ENCODE data around the gene KLHL18. TPM values are rescaled to one million over a fixed set of nuclear protein-coding genes. Genes with fewer than 3 reads are reported as not detected.
A peak's percentile ranks its signal among the peaks of the same experiment; 100 is the strongest.

Gene KLHL18
- polyA plus RNA-seq, 1 donor (not counting 4 experiments of a cell fraction or from before 2014, with no cell fraction given) = 33.4 TPM

DNA sequence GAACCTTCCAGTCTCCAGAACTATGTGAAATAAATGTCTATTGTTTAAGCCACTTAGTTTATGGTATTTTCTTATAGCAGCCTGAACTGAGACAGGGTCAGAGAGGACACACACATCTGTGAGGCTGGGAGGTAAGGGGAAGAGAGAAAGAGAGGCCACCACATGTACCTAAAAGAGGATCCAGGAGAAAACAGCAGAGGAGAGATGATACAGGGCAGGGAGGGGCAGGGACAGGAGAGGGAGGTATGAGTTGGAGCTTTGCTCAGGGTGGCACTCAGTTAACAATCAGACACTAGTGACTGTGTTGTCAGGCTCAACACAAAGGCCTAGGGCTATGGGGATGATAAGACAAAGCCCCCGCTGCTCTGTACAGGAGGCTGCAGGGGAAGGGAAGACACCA is 17.7 kb upstream of the KLHL18 start:
- DNase-seq (ENCODE audit: low read depth, low spot score) (no peak), FAIRE-seq (no peak)
- Histone ChIP-seq H2AFZ (ENCODE audit: control insufficient read depth, low read length) (no peak overlapping the region), H3K9me1 (ENCODE audit: control insufficient read depth, extremely low read depth, insufficient read depth, low read length) (no peaks in the 10 kb centered on the region), H3K9ac (ENCODE audit: control insufficient read depth, extremely low read depth, insufficient read depth, low read length) (no peak overlapping the region), H3K4me1 (ENCODE audit: control insufficient read depth, extremely low read depth, insufficient read depth, low read length) (peaks cover 20% of the 10 kb centered on the region), H3K27ac (ENCODE audit: control insufficient read depth, insufficient read depth, low read length) (no peak overlapping the region), H4K20me1 (ENCODE audit: control insufficient read depth, extremely low read depth, insufficient read depth, low read length) (no peaks in the 10 kb centered on the region), H3K4me3 (ENCODE audit: control insufficient read depth in 2 of 3, extremely low read depth in 1 of 3, insufficient read depth in 2 of 3, low read depth in 1 of 3, low read length in 3 of 3) (no peak overlapping the region), H3K79me2 (ENCODE audit: control insufficient read depth, insufficient read depth, low read length) (no peaks in the 10 kb centered on the region), H3K4me2 (ENCODE audit: control insufficient read depth, extremely low read depth, insufficient read depth, low read depth, low read length) (no peak overlapping the region), H3K27me3 (ENCODE audit: control insufficient read depth, extremely low read depth, insufficient read depth, low read length) (no peaks in the 10 kb centered on the region), H3K9me3 (ENCODE audit: control insufficient read depth, low read depth, low read length) (no peaks in the 10 kb centered on the region), H3K36me3 (ENCODE audit: control insufficient read depth in 2 of 2, extremely low read depth in 1 of 2, insufficient read depth in 2 of 2, low read length in 2 of 2) (no peaks in the 10 kb centered on the region)
- TF ChIP-seq CTCF (optimal IDR thresholded peaks at IDR 0.05 in 1 of 3, IDR thresholded peaks at IDR 0.05 in 1 of 3, conservative IDR thresholded peaks at IDR 0.05 in 1 of 3; ENCODE audit: extremely low read depth in 1 of 3, insufficient read depth in 2 of 3, low read length in 3 of 3) (no peak), EZH2 (IDR thresholded peaks at IDR 0.05; ENCODE audit: low read length) (no peak)
- dilution Hi-C loops (cut with MboI; ENCODE audit: extremely low pct_ligation_motif_present, low sequenced_read_pairs) = no loop called here

DNA sequence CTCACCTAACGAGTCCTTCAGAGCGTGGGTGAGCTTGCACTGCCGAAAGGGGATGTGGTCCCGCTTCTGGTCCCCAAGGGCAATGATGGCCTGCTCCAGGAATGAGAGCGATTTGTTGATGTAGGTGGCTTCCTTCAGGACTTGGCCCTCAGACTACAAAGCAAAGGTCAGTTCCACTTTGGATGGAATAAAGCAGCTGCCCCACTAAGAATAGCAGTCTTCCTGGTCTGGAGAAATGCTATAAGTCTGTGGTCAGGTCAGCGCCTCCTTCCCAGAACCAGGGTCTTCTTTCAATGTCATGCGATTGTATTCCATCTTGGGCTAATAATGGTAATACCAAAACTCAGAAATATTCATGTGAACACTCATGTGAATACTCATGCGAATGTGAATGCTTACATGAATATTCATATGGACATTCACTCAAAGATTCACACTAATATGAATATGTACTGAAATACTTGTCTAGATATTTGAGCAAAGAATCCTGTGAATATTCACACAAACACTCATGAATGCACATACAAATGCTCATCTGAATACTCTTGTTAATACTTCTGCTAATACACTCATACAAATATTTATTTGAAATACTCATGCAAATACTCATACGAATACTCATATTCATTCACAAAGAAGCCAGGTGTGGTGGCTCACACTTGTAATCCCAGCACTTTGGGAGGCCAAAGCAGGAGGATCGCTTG is 16.9 kb upstream of the KLHL18 start:
- dilution Hi-C loops (cut with MboI; ENCODE audit: extremely low pct_ligation_motif_present, low sequenced_read_pairs) = no loop called here
- Histone ChIP-seq H4K20me1 (ENCODE audit: control insufficient read depth, extremely low read depth, insufficient read depth, low read length) (no peaks in the 10 kb centered on the region), H3K9ac (ENCODE audit: control insufficient read depth, extremely low read depth, insufficient read depth, low read length) (no peak overlapping the region), H3K9me3 (ENCODE audit: control insufficient read depth, low read depth, low read length) (no peaks in the 10 kb centered on the region), H3K4me3 (ENCODE audit: control insufficient read depth in 2 of 3, extremely low read depth in 1 of 3, insufficient read depth in 2 of 3, low read depth in 1 of 3, low read length in 3 of 3) (no peak overlapping the region), H3K27me3 (ENCODE audit: control insufficient read depth, extremely low read depth, insufficient read depth, low read length) (no peaks in the 10 kb centered on the region), H3K27ac (ENCODE audit: control insufficient read depth, insufficient read depth, low read length) (no peak overlapping the region), H3K4me2 (ENCODE audit: control insufficient read depth, extremely low read depth, insufficient read depth, low read depth, low read length) (peak overlapping the region; percentile 31), H3K9me1 (ENCODE audit: control insufficient read depth, extremely low read depth, insufficient read depth, low read length) (no peaks in the 10 kb centered on the region), H3K4me1 (ENCODE audit: control insufficient read depth, extremely low read depth, insufficient read depth, low read length) (peaks cover 20% of the 10 kb centered on the region), H2AFZ (ENCODE audit: control insufficient read depth, low read length) (no peak overlapping the region), H3K36me3 (ENCODE audit: control insufficient read depth in 2 of 2, extremely low read depth in 1 of 2, insufficient read depth in 2 of 2, low read length in 2 of 2) (no peaks in the 10 kb centered on the region), H3K79me2 (ENCODE audit: control insufficient read depth, insufficient read depth, low read length) (no peaks in the 10 kb centered on the region)
- FAIRE-seq = no peak
- no peak for DNase-seq (ENCODE audit: low read depth, low spot score)
- TF ChIP-seq EZH2 (IDR thresholded peaks at IDR 0.05; ENCODE audit: low read length) = no peak
- TF ChIP-seq CTCF (optimal IDR thresholded peaks at IDR 0.05 in 1 of 3, IDR thresholded peaks at IDR 0.05 in 1 of 3, conservative IDR thresholded peaks at IDR 0.05 in 1 of 3; ENCODE audit: extremely low read depth in 1 of 3, insufficient read depth in 2 of 3, low read length in 3 of 3) = no peak
